K562 (cell line): Measurements from ENCODE around the gene RNASEH2A. TPM values are rescaled to one million over a fixed set of nuclear protein-coding genes. Genes with fewer than 3 reads are reported as not detected.

ENCODE experiments used
- BMI1 ChIP-seq: fragments of 150-350 bp; IDR thresholded peaks from 2 replicates; pipeline ENCODE4 v1.6.1; 2014; ENCODE audit warnings: low read length
- CSDE1 ChIP-seq, 2 experiments: fragments of 450-650 bp; IDR thresholded peaks; 2 replicates each; pipeline ENCODE4 v1.6.1; 2016; ENCODE audit warnings: mild to moderate bottlenecking in 1 of 2
- HDAC1 ChIP-seq, 2 experiments: fragments of 450-650 bp; IDR thresholded peaks; 2 replicates each; pipeline ENCODE4 v1.6.1; 2016 to 2017; ENCODE audit warnings: inconsistent platforms in 1 of 2, mild to moderate bottlenecking in 1 of 2, moderate library complexity in 1 of 2
- KDM1A ChIP-seq, 2 experiments: fragments of 450-650 bp; IDR thresholded peaks; 2 replicates each; pipeline ENCODE4 v1.6.1; 2016; ENCODE audit warnings: mild to moderate bottlenecking in 2 of 2
- LCOR ChIP-seq: sonication (generic); formaldehyde crosslinking; IDR thresholded peaks from 2 replicates; pipeline ENCODE4 v1.8.0; 2022; ENCODE audit warnings: mild to moderate bottlenecking, missing genetic modification reagents
- MTA1 ChIP-seq: fragments of 450-650 bp; IDR thresholded peaks from 2 replicates; pipeline ENCODE4 v1.6.1; 2017; ENCODE audit warnings: borderline replicate concordance
- MYC ChIP-seq, 2 experiments: fragments of 250-450 bp in 1 of 2; sonication (Bioruptor Pico) in 1 of 2; IDR thresholded peaks; 2 replicates each; pipeline versions ENCODE4 v1.5.1 to v1.6.1; 2012 to 2021; ENCODE audit warnings: low read depth in 2 of 2, borderline replicate concordance in 1 of 2, improper control_type of control experiment in 1 of 2, low read length in 1 of 2, mild to moderate bottlenecking in 1 of 2, moderate library complexity in 1 of 2
- NRF1 ChIP-seq, 2 experiments: fragments of 450-650 bp; IDR thresholded peaks in 1 of 2; conservative IDR thresholded peaks in 1 of 2; 2 replicates each; pipeline ENCODE4 v1.6.1; 2014; ENCODE audit warnings: mild to moderate bottlenecking in 2 of 2
- RB1 ChIP-seq: fragments of 450-650 bp; IDR thresholded peaks from 2 replicates; pipeline ENCODE4 v1.6.1; 2017; ENCODE audit warnings: low read depth, mild to moderate bottlenecking
- RFX1 ChIP-seq: fragments of 450-650 bp; IDR thresholded peaks from 2 replicates; pipeline ENCODE4 v1.6.1; 2016; ENCODE audit warnings: mild to moderate bottlenecking, moderate library complexity
- SP1 ChIP-seq: sonication (generic); formaldehyde crosslinking; IDR thresholded peaks from 2 replicates; pipeline ENCODE4 v1.8.1; 2022; ENCODE audit warnings: mild to moderate bottlenecking, missing genetic modification reagents
- TRIM24 ChIP-seq, 2 experiments: fragments of 450-650 bp; IDR thresholded peaks; 2 replicates each; pipeline ENCODE4 v1.6.1; 2016
- polyA plus RNA-seq, 8 experiments: library from polyadenylated mRNA; depleted of rRNA in 4 of 8; stranded (reverse) in 5 of 8; unstranded in 3 of 8; fragments of >200 nt; fragmentation: Nextera tagmentation in 2 of 8; fragmentation: Illumina TruSeq in 1 of 8; extraction: Ambion mirVana in 2 of 8; extraction: Trizol in 1 of 8; gene quantifications; 2 replicates each; pipeline versions ENCODE4 v1.2.1 to v1.2.3, GENCODE V29; 2011 to 2014; ENCODE audit warnings: inconsistent platforms in 1 of 8, missing spikeins in 1 of 8
- total RNA-seq, 7 experiments: library from RNA; depleted of rRNA in 6 of 7; stranded (reverse); fragments of >200 nt in 6 of 7; fragmentation: Illumina TruSeq in 2 of 7; extraction: Trizol in 2 of 7; gene quantifications; 2 replicates each; pipeline versions ENCODE4 v1.2.1 to v1.2.3, GENCODE V29; 2011 to 2021; ENCODE audit warnings: low replicate concordance in 1 of 7
- TF ChIP-seq, protein P1 (sequence below), 2 experiments: fragments of 450-650 bp in 1 of 2; sonication (generic) in 1 of 2; formaldehyde crosslinking in 1 of 2; IDR thresholded peaks; 2 replicates each; pipeline versions ENCODE4 v1.7.1 to v1.9.0; 2016 to 2022; ENCODE audit warnings: inconsistent platforms in 1 of 2, mild to moderate bottlenecking in 1 of 2, missing genetic modification reagents in 1 of 2
- TF ChIP-seq, protein P2 (sequence below): fragments of 250-450 bp; sonication (Bioruptor Pico); IDR thresholded peaks from 2 replicates; pipeline ENCODE4 v1.4.0; 2020

The RNASEH2A gene
- total and polyA plus RNA-seq, 9 of the 15 experiments (the other 6 are each of a cell fraction or from before 2014, with no cell fraction given), result 22.3 to 78.0 (median 61.7) TPM

DNA sequence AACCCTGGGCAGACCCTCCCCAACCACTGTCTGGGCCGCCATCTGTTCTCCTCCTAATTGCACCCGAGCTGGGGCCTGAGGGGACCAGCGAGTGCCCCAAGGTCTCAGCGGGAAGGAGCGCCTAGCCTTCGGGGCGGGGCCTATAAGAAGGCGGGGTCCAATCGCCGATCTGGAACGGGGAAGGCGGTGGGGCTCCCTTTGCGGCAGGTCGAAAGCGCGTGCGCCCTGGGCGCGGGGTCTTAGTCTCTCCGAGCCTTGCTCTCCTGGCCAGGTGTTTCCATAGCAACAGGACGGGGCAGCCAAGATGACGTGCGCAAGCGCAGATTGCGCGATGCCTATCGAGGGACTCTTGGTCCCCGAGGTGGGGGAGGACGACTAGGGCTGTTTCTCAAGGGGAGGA, 34.7 kb downstream of the RNASEH2A start (continued):
- TF ChIP-seq, protein P1, sequence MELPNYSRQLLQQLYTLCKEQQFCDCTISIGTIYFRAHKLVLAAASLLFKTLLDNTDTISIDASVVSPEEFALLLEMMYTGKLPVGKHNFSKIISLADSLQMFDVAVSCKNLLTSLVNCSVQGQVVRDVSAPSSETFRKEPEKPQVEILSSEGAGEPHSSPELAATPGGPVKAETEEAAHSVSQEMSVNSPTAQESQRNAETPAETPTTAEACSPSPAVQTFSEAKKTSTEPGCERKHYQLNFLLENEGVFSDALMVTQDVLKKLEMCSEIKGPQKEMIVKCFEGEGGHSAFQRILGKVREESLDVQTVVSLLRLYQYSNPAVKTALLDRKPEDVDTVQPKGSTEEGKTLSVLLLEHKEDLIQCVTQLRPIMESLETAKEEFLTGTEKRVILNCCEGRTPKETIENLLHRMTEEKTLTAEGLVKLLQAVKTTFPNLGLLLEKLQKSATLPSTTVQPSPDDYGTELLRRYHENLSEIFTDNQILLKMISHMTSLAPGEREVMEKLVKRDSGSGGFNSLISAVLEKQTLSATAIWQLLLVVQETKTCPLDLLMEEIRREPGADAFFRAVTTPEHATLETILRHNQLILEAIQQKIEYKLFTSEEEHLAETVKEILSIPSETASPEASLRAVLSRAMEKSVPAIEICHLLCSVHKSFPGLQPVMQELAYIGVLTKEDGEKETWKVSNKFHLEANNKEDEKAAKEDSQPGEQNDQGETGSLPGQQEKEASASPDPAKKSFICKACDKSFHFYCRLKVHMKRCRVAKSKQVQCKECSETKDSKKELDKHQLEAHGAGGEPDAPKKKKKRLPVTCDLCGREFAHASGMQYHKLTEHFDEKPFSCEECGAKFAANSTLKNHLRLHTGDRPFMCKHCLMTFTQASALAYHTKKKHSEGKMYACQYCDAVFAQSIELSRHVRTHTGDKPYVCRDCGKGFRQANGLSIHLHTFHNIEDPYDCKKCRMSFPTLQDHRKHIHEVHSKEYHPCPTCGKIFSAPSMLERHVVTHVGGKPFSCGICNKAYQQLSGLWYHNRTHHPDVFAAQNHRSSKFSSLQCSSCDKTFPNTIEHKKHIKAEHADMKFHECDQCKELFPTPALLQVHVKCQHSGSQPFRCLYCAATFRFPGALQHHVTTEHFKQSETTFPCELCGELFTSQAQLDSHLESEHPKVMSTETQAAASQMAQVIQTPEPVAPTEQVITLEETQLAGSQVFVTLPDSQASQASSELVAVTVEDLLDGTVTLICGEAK (IDR thresholded peaks at IDR 0.05), result peak; percentile 25; the same call in 1 of the 2 replicates
- TF ChIP-seq, protein P1 (CRISPR knock-in tag; IDR thresholded peaks at IDR 0.05), result no peak
- TF ChIP-seq CSDE1 (IDR thresholded peaks at IDR 0.05), result peak in 1 of 2 experiments; percentile 84; a peak in 2 of 4 replicates
- TF ChIP-seq, protein P2, sequence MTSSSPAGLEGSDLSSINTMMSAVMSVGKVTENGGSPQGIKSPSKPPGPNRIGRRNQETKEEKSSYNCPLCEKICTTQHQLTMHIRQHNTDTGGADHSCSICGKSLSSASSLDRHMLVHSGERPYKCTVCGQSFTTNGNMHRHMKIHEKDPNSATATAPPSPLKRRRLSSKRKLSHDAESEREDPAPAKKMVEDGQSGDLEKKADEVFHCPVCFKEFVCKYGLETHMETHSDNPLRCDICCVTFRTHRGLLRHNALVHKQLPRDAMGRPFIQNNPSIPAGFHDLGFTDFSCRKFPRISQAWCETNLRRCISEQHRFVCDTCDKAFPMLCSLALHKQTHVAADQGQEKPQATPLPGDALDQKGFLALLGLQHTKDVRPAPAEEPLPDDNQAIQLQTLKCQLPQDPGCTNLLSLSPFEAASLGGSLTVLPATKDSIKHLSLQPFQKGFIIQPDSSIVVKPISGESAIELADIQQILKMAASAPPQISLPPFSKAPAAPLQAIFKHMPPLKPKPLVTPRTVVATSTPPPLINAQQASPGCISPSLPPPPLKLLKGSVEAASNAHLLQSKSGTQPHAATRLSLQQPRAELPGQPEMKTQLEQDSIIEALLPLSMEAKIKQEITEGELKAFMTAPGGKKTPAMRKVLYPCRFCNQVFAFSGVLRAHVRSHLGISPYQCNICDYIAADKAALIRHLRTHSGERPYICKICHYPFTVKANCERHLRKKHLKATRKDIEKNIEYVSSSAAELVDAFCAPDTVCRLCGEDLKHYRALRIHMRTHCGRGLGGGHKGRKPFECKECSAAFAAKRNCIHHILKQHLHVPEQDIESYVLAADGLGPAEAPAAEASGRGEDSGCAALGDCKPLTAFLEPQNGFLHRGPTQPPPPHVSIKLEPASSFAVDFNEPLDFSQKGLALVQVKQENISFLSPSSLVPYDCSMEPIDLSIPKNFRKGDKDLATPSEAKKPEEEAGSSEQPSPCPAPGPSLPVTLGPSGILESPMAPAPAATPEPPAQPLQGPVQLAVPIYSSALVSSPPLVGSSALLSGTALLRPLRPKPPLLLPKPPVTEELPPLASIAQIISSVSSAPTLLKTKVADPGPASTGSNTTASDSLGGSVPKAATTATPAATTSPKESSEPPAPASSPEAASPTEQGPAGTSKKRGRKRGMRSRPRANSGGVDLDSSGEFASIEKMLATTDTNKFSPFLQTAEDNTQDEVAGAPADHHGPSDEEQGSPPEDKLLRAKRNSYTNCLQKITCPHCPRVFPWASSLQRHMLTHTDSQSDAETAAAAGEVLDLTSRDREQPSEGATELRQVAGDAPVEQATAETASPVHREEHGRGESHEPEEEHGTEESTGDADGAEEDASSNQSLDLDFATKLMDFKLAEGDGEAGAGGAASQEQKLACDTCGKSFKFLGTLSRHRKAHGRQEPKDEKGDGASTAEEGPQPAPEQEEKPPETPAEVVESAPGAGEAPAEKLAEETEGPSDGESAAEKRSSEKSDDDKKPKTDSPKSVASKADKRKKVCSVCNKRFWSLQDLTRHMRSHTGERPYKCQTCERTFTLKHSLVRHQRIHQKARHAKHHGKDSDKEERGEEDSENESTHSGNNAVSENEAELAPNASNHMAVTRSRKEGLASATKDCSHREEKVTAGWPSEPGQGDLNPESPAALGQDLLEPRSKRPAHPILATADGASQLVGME (CRISPR knock-in tag), result peak; percentile 76; the same call in 1 of the 2 replicates
- TF ChIP-seq RB1, result 0 out of 2 replicates have a peak, but pooled peaks have one; percentile 6
- no peak for TF ChIP-seq LCOR
- peak; percentile 97 for TF ChIP-seq RFX1
- TF ChIP-seq KDM1A (IDR thresholded peaks at IDR 0.05), result peak; percentile 12 to 21; a peak in 1 of 4 replicates
- no peak for TF ChIP-seq MTA1
- TF ChIP-seq NRF1 (conservative IDR thresholded peaks at IDR 0.05 in 1 of 2, IDR thresholded peaks at IDR 0.05 in 1 of 2), result peak; percentile 91 to 93
- TF ChIP-seq MYC (IDR thresholded peaks at IDR 0.05; ENCODE audit: low read depth, low read length), result no peak
- TF ChIP-seq MYC (CRISPR knock-in tag; IDR thresholded peaks at IDR 0.05; ENCODE audit: borderline replicate concordance, low read depth), result peak; percentile 41; the same call in 1 of the 2 replicates
- TF ChIP-seq HDAC1 (IDR thresholded peaks at IDR 0.05), result peak in 1 of 2 experiments; percentile 48; a peak in 2 of 4 replicates
- no peak for TF ChIP-seq TRIM24 (IDR thresholded peaks at IDR 0.05)
- TF ChIP-seq BMI1, result peak; percentile 64; the same call in 1 of the 2 replicates
- TF ChIP-seq SP1 (CRISPR knock-in tag), result peak; percentile 14; the same call in 1 of the 2 replicates
